CD1c-positive myeloid dendritic cell (primary cell): ENCODE data around the gene ELOVL4.

Source experiments
- DNase-seq: peaks from one replicate; pipeline ENCODE4 v3.0.0-alpha.2; 2016; ENCODE audit errors: extremely low spot score

The ELOVL4 gene

GRCh38 chr6:79913369-79913768, 34.0 kb downstream of the ELOVL4 start:
- no peak for DNase-seq

- DNase-seq = no peak
Measured at GRCh38 chr6:79911992-79912391, 35.4 kb downstream of the ELOVL4 start.

GRCh38 chr6:79909517-79909916, 37.8 kb downstream of the ELOVL4 start:
- no peak for DNase-seq

- DNase-seq = no peak
Measured at GRCh38 chr6:79902046-79902445, 45.3 kb downstream of the ELOVL4 start.

GRCh38 chr6:79898076-79898475, 49.3 kb downstream of the ELOVL4 start:
- no peak for DNase-seq

GRCh38 chr6:79896075-79896449, 51.3 kb downstream of the ELOVL4 start:
- no peak for DNase-seq

GRCh38 chr6:79895382-79896074, 51.8 kb downstream of the ELOVL4 start:
- DNase-seq = no peak

GRCh38 chr6:79894939-79895338, 52.4 kb downstream of the ELOVL4 start:
- no peak for DNase-seq

GRCh38 chr6:79888587-79888986, 58.8 kb downstream of the ELOVL4 start:
- DNase-seq = no peak

GRCh38 chr6:79878142-79878748, 69.1 kb downstream of the ELOVL4 start:
- DNase-seq = no peak

GRCh38 chr6:79874531-79875134, 72.7 kb downstream of the ELOVL4 start:
- DNase-seq = peak; percentile 43

- DNase-seq = no peak
Measured at GRCh38 chr6:79872986-79873385, 74.4 kb downstream of the ELOVL4 start.

- DNase-seq = no peak
Measured at GRCh38 chr6:79872303-79872702, 75.0 kb downstream of the ELOVL4 start.

- DNase-seq = peak; percentile 84
Measured at GRCh38 chr6:79869600-79870084, 77.7 kb downstream of the ELOVL4 start.

GRCh38 chr6:79869184-79869583, 78.2 kb downstream of the ELOVL4 start:
- DNase-seq = no peak

GRCh38 chr6:79868098-79868722, 79.1 kb downstream of the ELOVL4 start:
- DNase-seq = peak; percentile 79
